TTC549 (cell line): Measurements from ENCODE around the gene GPN2.

ENCODE experiments used
- FAIRE-seq: peaks from 2 replicates; lab custom pipeline; 2012; peaks lifted over from hg19 to GRCh38; lab: Jason Lieb, UNC

The GPN2 gene

GRCh38 chr1:26831546-26832248, 58.4 kb downstream of the GPN2 start:
- no peak for FAIRE-seq

GRCh38 chr1:26831059-26831458, 59.0 kb downstream of the GPN2 start:
- FAIRE-seq: no peak

- FAIRE-seq: no peak
Observed at GRCh38 chr1:26829184-26829911, 60.7 kb downstream of the GPN2 start.

- FAIRE-seq: no peak
Observed at GRCh38 chr1:26828411-26828991, 61.6 kb downstream of the GPN2 start.

- FAIRE-seq: no peak
Observed at GRCh38 chr1:26827663-26828062, 62.4 kb downstream of the GPN2 start.

GRCh38 chr1:26827106-26827604, 62.9 kb downstream of the GPN2 start:
- FAIRE-seq: no peak

- no peak for FAIRE-seq
Observed at GRCh38 chr1:26826261-26827105, 63.6 kb downstream of the GPN2 start, which contains the start of gene ZDHHC18. TSS of gene ZDHHC18 (plus strand) at chr1:26826688. CDS start at chr1:26826805, 117 bp downstream.
